Adipose tissue (tissue), 3 donors: ENCODE data around the gene PIK3C2G. TPM values are rescaled to one million over a fixed set of nuclear protein-coding genes. Genes with fewer than 3 reads are reported as not detected.

ENCODE experiments used
- H3K27ac ChIP-seq: one replicate; pipeline ENCODE4 v1.5.1; 2013; ENCODE audit warnings: low read depth, low read length
- WGBS, 3 donors: extraction: QIAGEN DNeasy Blood & Tissue Kit; methylation state at CpG; one replicate each; pipeline ENCODE4 v1.1.7; 2013; 5-methylcytosine and 5-hydroxymethylcytosine counted together
- polyA plus RNA-seq, 3 donors: library from polyadenylated mRNA; stranded (reverse); fragments of 200-250 nt; gene quantifications; one replicate each; pipeline ENCODE4 v1.2.3, GENCODE V29; 2013
- donor health status: healthy with polysubstance abuse.
- donor health status: Bipolar disorder and iron deficiency.
- donor health status: healthy.

Gene PIK3C2G
- polyA plus RNA-seq, 3 donors, result 0.22 to 1.2 (median 0.31) TPM

- 29 to 33% (median 31%) methylated on average over 3 of the region's 3 CpGs for WGBS, 3 donors
- H3K27ac ChIP-seq, result no peak overlapping the region
Observed at GRCh38 chr12:18430425-18431048, 169.2 kb downstream of the PIK3C2G start.

- no peak overlapping the region for H3K27ac ChIP-seq
Observed at GRCh38 chr12:18431771-18432170, 170.5 kb downstream of the PIK3C2G start.

- H3K27ac ChIP-seq, result no peak overlapping the region
Observed at GRCh38 chr12:18432206-18432605, 170.9 kb downstream of the PIK3C2G start.

- no peak overlapping the region for H3K27ac ChIP-seq
Observed at GRCh38 chr12:18436170-18436569, 174.9 kb downstream of the PIK3C2G start.

- 65 to 75% (median 70%) methylated on average over 3 of the region's 3 CpGs for WGBS, 3 donors
Observed at GRCh38 chr12:18439541-18439940, 178.2 kb downstream of the PIK3C2G start.

GRCh38 chr12:18443768-18444437 lies 182.6 kb downstream of the PIK3C2G start:
- WGBS, 3 donors, result 45 to 83% (median 76%) methylated on average over 5 of the region's 5 CpGs
- H3K27ac ChIP-seq, result no peak overlapping the region

More at GRCh38 chr12:18439541-18439940, 178.2 kb downstream of the PIK3C2G start:
- H3K27ac ChIP-seq, result no peak overlapping the region

- H3K27ac ChIP-seq, result no peak overlapping the region
- WGBS, 3 donors, result 77 to 82% (median 80%) methylated on average over 3 of the region's 3 CpGs
Observed at GRCh38 chr12:18446061-18446644, 184.8 kb downstream of the PIK3C2G start.

- WGBS, 3 donors, result 42 to 59% (median 57%) methylated on average over 1 of the region's 1 CpG
- no peak overlapping the region for H3K27ac ChIP-seq
Observed at GRCh38 chr12:18454330-18454729, 193.0 kb downstream of the PIK3C2G start.

GRCh38 chr12:18456344-18456743 lies 195.0 kb downstream of the PIK3C2G start:
- 87 to 96% (median 88%) methylated on average over 2 of the region's 2 CpGs for WGBS, 3 donors
- no peak overlapping the region for H3K27ac ChIP-seq

- 32 to 78% (median 59%) methylated on average over 1 of the region's 1 CpG for WGBS, 3 donors
- no peak overlapping the region for H3K27ac ChIP-seq
Observed at GRCh38 chr12:18457362-18457761, 196.0 kb downstream of the PIK3C2G start.

GRCh38 chr12:18461758-18462157 lies 200.4 kb downstream of the PIK3C2G start:
- H3K27ac ChIP-seq, result no peak overlapping the region
- 62 to 87% (median 80%) methylated on average over 2 of the region's 2 CpGs for WGBS, 3 donors

- 9 to 14% (median 14%) methylated on average over 3 of the region's 3 CpGs for WGBS, 3 donors
- no peak overlapping the region for H3K27ac ChIP-seq
Observed at GRCh38 chr12:18462442-18462841, 201.1 kb downstream of the PIK3C2G start.

- H3K27ac ChIP-seq, result no peak overlapping the region
Observed at GRCh38 chr12:18467620-18468245, 206.4 kb downstream of the PIK3C2G start.

- 85 to 89% (median 88%) methylated on average over 1 of the region's 1 CpG for WGBS, 3 donors
- H3K27ac ChIP-seq, result no peak overlapping the region
Observed at GRCh38 chr12:18468246-18469075, 207.1 kb downstream of the PIK3C2G start.

GRCh38 chr12:18470251-18470650 lies 208.9 kb downstream of the PIK3C2G start:
- no peak overlapping the region for H3K27ac ChIP-seq
- 79 to 96% (median 92%) methylated on average over 3 of the region's 3 CpGs for WGBS, 3 donors

- 80 to 87% (median 85%) methylated on average over 3 of the region's 3 CpGs for WGBS, 3 donors
- no peak overlapping the region for H3K27ac ChIP-seq
Observed at GRCh38 chr12:18472304-18472703, 211.0 kb downstream of the PIK3C2G start.

- whole genome bisulfite sequencing, 3 donors, result 85 to 94% (median 93%) methylated on average over 9 of the region's 9 CpGs
- no peak overlapping the region for H3K27ac ChIP-seq
Observed at GRCh38 chr12:18472806-18473205, 211.5 kb downstream of the PIK3C2G start.

GRCh38 chr12:18476861-18477260 lies 215.5 kb downstream of the PIK3C2G start:
- 67 to 75% (median 71%) methylated on average over 4 of the region's 4 CpGs for WGBS, 3 donors
- no peak overlapping the region for H3K27ac ChIP-seq

- H3K27ac ChIP-seq, result no peak overlapping the region
- 67 to 82% (median 77%) methylated on average over 3 of the region's 3 CpGs for WGBS, 3 donors
Observed at GRCh38 chr12:18479256-18479655, 217.9 kb downstream of the PIK3C2G start.
